Osteoblast (primary cell): ENCODE results near the gene CYP26B1. TPM values are rescaled to one million over a fixed set of nuclear protein-coding genes. Genes with fewer than 3 reads are reported as not detected.
A peak's percentile ranks its signal among the peaks of the same experiment; 100 is the strongest.

Experiments
- DNase-seq: peaks from one replicate; pipeline ENCODE4 v3.0.0; 2011; ENCODE audit warnings: low spot score, mixed read lengths; ENCODE audit not compliant: insufficient read length; ENCODE audit errors: missing footprints
- H2AFZ ChIP-seq: 2 replicates; pipeline ENCODE4 v1.6.0; 2011; ENCODE audit warnings: mild to moderate bottlenecking, low read length
- H3K27ac ChIP-seq: 2 replicates; pipeline ENCODE4 v1.5.1; 2011; ENCODE audit warnings: mild to moderate bottlenecking, low read depth, low read length, moderate library complexity
- H3K27me3 ChIP-seq: 2 replicates; pipeline ENCODE4 v1.6.0; 2012; ENCODE audit warnings: mild to moderate bottlenecking, control low read depth, inconsistent platforms, low read length, moderate library complexity; ENCODE audit not compliant: insufficient read depth
- H3K36me3 ChIP-seq: 2 replicates; pipeline ENCODE4 v1.5.1; 2011; ENCODE audit warnings: mild to moderate bottlenecking, low read length, control low read depth, moderate library complexity; ENCODE audit not compliant: insufficient read depth
- H3K4me1 ChIP-seq: 2 replicates; pipeline ENCODE4 v1.5.1; 2011; ENCODE audit warnings: mild to moderate bottlenecking, low read length, control low read depth, moderate library complexity; ENCODE audit not compliant: insufficient read depth
- H3K4me2 ChIP-seq: 2 replicates; pipeline ENCODE4 v1.6.0; 2011; ENCODE audit warnings: mild to moderate bottlenecking, low read length; ENCODE audit not compliant: insufficient read depth
- H3K4me3 ChIP-seq: fragments of 200-600 bp; sonication (generic); 3 replicates; pipeline ENCODE4 v1.5.1; 2012; ENCODE audit warnings: mild to moderate bottlenecking, low read length, inconsistent platforms; ENCODE audit not compliant: insufficient read depth
- H3K79me2 ChIP-seq: 2 replicates; pipeline ENCODE4 v1.6.0; 2012; ENCODE audit warnings: mild to moderate bottlenecking, low read length, control low read depth, inconsistent platforms; ENCODE audit not compliant: insufficient read depth
- H3K9me3 ChIP-seq: 2 replicates; pipeline ENCODE4 v1.5.1; 2011; ENCODE audit warnings: low read depth, low read length, control low read depth
- H4K20me1 ChIP-seq: 2 replicates; pipeline ENCODE4 v1.6.0; 2012; ENCODE audit warnings: mild to moderate bottlenecking, low read length, control low read depth; ENCODE audit not compliant: insufficient read depth
- total RNA-seq: library from RNA; depleted of rRNA; stranded (reverse); fragments of >200 nt; gene quantifications from 2 replicates; pipeline ENCODE4 v1.2.3, GENCODE V29; 2012
- TF ChIP-seq, protein P1 (sequence below): IDR thresholded peaks from 2 replicates; pipeline ENCODE4 v1.5.1; 2011; ENCODE audit warnings: mild to moderate bottlenecking, low read depth, low read length, moderate library complexity; ENCODE audit errors: extremely low read depth

Gene CYP26B1
- total RNA-seq, 1 donor = under 0.01 TPM

DNA sequence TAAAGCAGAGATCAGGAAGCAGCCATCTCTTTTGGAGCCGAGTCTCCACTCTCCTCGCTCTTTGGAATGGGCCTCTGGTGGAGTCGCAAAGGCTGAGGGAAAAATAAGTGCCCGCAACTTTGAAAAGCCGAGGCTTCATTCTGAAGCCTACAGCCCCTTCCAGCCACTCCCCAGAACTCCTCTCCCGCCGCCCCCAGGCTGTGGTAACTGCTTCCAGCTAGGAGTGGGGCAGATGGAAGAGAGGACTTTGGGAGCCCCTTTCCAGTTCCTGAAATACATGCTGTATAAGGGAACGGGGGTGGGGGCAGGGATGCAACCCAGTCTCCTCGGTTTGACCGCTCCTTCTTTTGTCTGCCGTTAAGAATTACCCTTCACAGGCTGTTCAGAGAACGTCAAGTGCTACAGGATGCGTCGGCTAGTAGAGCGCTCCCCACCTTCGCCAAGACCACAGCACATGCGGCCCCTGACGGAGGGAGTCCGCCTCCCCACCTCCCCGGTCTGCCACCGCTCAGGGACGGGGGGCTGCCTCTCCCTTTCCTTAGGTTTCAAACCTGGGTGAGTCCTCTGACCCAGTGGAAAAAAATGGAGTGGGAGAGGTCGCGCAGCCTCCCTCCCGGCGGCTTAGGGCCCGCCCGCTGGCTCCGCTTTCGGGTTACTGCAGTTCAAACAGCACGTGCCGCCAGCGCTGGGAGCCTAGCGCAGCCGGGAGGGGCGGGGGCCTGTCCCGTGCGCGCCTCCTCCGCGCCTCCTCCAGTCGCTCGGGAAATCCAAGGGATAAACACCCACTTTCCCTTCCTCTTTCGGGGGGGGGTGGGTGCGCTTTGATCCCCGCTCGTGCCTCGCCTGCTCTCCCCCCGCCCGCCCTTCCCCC is 4.9 kb downstream of the CYP26B1 start:
- H3K4me3 ChIP-seq = no peak overlapping the region
- H3K4me2 ChIP-seq = no peak overlapping the region
- H3K9me3 ChIP-seq = no peaks in the 10 kb centered on the region
- H4K20me1 ChIP-seq = no peaks in the 10 kb centered on the region
- no peak overlapping the region for H2AFZ ChIP-seq
- TF ChIP-seq, protein P1, sequence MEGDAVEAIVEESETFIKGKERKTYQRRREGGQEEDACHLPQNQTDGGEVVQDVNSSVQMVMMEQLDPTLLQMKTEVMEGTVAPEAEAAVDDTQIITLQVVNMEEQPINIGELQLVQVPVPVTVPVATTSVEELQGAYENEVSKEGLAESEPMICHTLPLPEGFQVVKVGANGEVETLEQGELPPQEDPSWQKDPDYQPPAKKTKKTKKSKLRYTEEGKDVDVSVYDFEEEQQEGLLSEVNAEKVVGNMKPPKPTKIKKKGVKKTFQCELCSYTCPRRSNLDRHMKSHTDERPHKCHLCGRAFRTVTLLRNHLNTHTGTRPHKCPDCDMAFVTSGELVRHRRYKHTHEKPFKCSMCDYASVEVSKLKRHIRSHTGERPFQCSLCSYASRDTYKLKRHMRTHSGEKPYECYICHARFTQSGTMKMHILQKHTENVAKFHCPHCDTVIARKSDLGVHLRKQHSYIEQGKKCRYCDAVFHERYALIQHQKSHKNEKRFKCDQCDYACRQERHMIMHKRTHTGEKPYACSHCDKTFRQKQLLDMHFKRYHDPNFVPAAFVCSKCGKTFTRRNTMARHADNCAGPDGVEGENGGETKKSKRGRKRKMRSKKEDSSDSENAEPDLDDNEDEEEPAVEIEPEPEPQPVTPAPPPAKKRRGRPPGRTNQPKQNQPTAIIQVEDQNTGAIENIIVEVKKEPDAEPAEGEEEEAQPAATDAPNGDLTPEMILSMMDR = no peak
- no peak overlapping the region for H3K27ac ChIP-seq
- H3K27me3 ChIP-seq = peaks cover 46% of the 10 kb centered on the region
- H3K36me3 ChIP-seq = no peaks in the 10 kb centered on the region
- H3K4me1 ChIP-seq = no peaks in the 10 kb centered on the region
- peak; percentile 91 for DNase-seq
- no peaks in the 10 kb centered on the region for H3K79me2 ChIP-seq

- Histone ChIP-seq H3K4me2 (no peak overlapping the region), H3K27ac (no peak overlapping the region), H3K36me3 (no peaks in the 10 kb centered on the region), H3K4me3 (no peak overlapping the region), H2AFZ (no peak overlapping the region), H3K79me2 (no peaks in the 10 kb centered on the region), H3K9me3 (no peaks in the 10 kb centered on the region), H3K4me1 (no peaks in the 10 kb centered on the region), H3K27me3 (peaks cover 42% of the 10 kb centered on the region), H4K20me1 (no peaks in the 10 kb centered on the region)
- no peak for DNase-seq
- TF ChIP-seq, protein P1 = no peak
Measured at GRCh38 chr2:72141881-72142451, 5.7 kb downstream of the CYP26B1 start.

DNA sequence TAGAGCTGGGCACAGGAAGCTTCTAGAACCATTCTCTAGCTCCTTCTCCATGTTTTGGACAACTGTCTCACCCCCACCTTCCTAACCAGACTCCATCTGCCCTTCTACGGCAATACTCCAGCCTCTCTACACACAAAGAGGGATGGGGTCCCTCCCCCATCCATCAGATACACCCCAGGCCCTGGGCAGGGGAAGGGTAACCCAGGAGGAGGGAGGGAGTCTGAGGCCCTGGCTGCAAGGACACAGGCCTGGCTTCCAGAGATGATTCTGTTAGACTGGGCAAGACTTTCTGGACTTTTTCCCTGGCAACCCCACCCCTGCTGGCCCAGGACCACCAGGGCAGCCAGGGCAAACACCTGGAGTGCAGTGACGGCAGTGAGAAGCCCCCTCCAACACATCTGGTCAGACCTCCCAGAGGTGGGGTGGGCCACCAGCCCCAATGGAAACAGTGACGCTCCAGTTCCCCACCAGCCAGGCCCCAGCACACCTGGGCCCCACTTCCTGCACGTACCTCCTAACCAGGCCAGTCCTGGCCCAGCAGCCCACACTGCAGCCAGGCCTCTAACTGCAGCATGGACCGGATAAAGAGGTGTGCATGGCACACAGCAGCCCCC is 6.5 kb downstream of the CYP26B1 start:
- TF ChIP-seq, protein P1 = no peak
- no peak for DNase-seq
- H3K79me2 ChIP-seq = no peaks in the 10 kb centered on the region
- no peaks in the 10 kb centered on the region for H3K9me3 ChIP-seq
- H3K4me2 ChIP-seq = no peak overlapping the region
- H3K36me3 ChIP-seq = no peaks in the 10 kb centered on the region
- H4K20me1 ChIP-seq = no peaks in the 10 kb centered on the region
- no peak overlapping the region for H3K4me3 ChIP-seq
- no peak overlapping the region for H2AFZ ChIP-seq
- H3K27ac ChIP-seq = no peak overlapping the region
- H3K27me3 ChIP-seq = peaks cover 38% of the 10 kb centered on the region
- H3K4me1 ChIP-seq = no peaks in the 10 kb centered on the region

- Histone ChIP-seq H2AFZ (no peak overlapping the region), H3K27ac (no peak overlapping the region), H3K9me3 (no peaks in the 10 kb centered on the region), H3K4me3 (no peak overlapping the region), H3K4me2 (no peak overlapping the region), H3K27me3 (peaks cover 33% of the 10 kb centered on the region), H3K79me2 (no peaks in the 10 kb centered on the region), H3K36me3 (no peaks in the 10 kb centered on the region), H3K4me1 (no peaks in the 10 kb centered on the region), H4K20me1 (no peaks in the 10 kb centered on the region)
- TF ChIP-seq, protein P1 = no peak
- DNase-seq = no peak
Measured at GRCh38 chr2:72140621-72140960, 7.1 kb downstream of the CYP26B1 start.
